Breast epithelium (tissue), 4 donors: ENCODE measurements around the gene RIMBP2. TPM values are rescaled to one million over a fixed set of nuclear protein-coding genes. Genes with fewer than 3 reads are reported as not detected.

Experiments
- DNase-seq, 2 donors: peaks; one replicate each; pipeline ENCODE4 v3.0.0-alpha.2; 2019; ENCODE audit warnings: low spot score in 2 of 2
- H3K27ac ChIP-seq, 2 donors: fragments of 200-600 bp; sonication (generic) in 1 of 2; one replicate each; pipeline ENCODE4 v1.5.1; 2016 to 2019; ENCODE audit warnings: mild to moderate bottlenecking in 1 of 2
- H3K27me3 ChIP-seq, 2 donors: fragments of 200-600 bp; sonication (generic) in 1 of 2; one replicate each; pipeline versions ENCODE4 v1.5.1 to v1.6.0; 2017 to 2019; ENCODE audit warnings: control low read depth in 1 of 2, mild to moderate bottlenecking in 1 of 2
- H3K36me3 ChIP-seq: fragments of 200-600 bp; one replicate; pipeline ENCODE4 v1.5.1; 2019
- H3K4me1 ChIP-seq, 2 donors: fragments of 200-600 bp; sonication (generic); one replicate each; pipeline ENCODE4 v1.5.1; 2016 to 2019; ENCODE audit warnings: control low read depth in 1 of 2
- H3K4me3 ChIP-seq, 3 donors: fragments of 200-600 bp; sonication (generic); 1 replicate in 2 of 3; 2 replicates in 1 of 3; pipeline ENCODE4 v1.5.1; 2016 to 2019; ENCODE audit warnings: mild to moderate bottlenecking in 3 of 3, moderate library complexity in 2 of 3
- H3K9me3 ChIP-seq, 2 donors: fragments of 200-600 bp; sonication (generic) in 1 of 2; one replicate each; pipeline ENCODE4 v1.5.1; 2016 to 2019; ENCODE audit warnings: control low read depth in 1 of 2
- POLR2A ChIP-seq: fragments of 450-650 bp; IDR thresholded peaks from one replicate; pipeline ENCODE4 v1.6.1; 2016; ENCODE audit warnings: antibody characterized with exemption, mild to moderate bottlenecking, moderate library complexity
- POLR2AphosphoS5 ChIP-seq, 3 donors: sonication (generic); formaldehyde crosslinking; IDR thresholded peaks; one replicate each; pipeline ENCODE4 v1.6.1; 2017; ENCODE audit warnings: antibody characterized with exemption in 3 of 3
- intact Hi-C: fragments of 100-400 bp; cut with DNase I; formaldehyde crosslinking; loops from one replicate; pipeline ENCODE4 v1.15.1; 2023; ENCODE audit warnings: low total_unique reads
- total RNA-seq, 3 donors: library from RNA; depleted of rRNA; stranded (reverse); fragments of >200 nt; gene quantifications; one replicate each; pipeline ENCODE4 v1.1.0, GENCODE V29; 2016
- TF ChIP-seq, protein P1 (sequence below), 3 donors: fragments of 450-650 bp; IDR thresholded peaks; one replicate each; pipeline ENCODE4 v1.5.1; 2016 to 2017; ENCODE audit warnings: antibody characterized with exemption in 3 of 3, mild to moderate bottlenecking in 3 of 3, moderate library complexity in 3 of 3

Gene RIMBP2
- total RNA-seq, 3 donors from 2014 or later = under 0.01 to 0.59 (median under 0.01) TPM

DNA sequence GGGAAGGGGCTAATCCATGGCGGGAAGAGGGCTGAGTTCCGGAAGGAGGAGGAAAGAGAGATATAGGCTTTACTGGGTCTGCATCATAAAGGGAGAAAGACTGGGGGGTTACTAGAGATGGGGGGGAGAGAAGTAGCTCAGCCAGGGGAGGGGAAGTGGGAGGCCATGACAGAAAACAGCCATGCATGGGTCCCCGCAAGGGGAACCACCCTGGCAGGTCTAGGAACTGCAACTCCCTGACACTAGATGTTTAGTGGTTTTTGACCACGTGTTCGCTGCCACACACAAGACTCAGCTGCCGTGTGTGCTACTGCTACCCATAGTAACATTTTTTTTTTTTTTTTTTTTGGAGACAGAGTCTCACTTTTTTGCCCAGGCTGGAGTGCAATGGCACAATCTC, 145.0 kb downstream of the RIMBP2 start:
- H3K27ac ChIP-seq = no peak overlapping the region

DNA sequence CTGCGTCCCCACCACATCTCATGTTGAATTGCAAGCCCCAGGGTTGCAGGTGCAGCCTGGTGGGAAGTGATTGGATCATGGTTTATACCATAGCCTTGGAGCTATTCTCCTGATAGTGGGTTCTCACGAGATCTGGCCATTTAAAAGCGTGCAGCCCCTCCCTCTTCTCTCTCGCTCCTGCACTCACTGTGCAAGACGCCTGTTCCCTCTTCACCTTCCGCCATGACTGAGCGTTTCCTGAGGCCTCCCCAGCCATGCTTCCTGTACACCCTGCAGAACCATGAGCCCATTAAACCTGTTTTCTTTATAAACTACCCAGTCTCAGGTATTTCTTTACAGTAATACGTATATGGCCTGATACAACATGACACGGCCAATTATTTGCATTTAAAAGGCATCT, 146.6 kb downstream of the RIMBP2 start:
- no peak for TF ChIP-seq POLR2A
- TF ChIP-seq POLR2AphosphoS5 (IDR thresholded peaks at IDR 0.05) = no peak
- TF ChIP-seq, protein P1, sequence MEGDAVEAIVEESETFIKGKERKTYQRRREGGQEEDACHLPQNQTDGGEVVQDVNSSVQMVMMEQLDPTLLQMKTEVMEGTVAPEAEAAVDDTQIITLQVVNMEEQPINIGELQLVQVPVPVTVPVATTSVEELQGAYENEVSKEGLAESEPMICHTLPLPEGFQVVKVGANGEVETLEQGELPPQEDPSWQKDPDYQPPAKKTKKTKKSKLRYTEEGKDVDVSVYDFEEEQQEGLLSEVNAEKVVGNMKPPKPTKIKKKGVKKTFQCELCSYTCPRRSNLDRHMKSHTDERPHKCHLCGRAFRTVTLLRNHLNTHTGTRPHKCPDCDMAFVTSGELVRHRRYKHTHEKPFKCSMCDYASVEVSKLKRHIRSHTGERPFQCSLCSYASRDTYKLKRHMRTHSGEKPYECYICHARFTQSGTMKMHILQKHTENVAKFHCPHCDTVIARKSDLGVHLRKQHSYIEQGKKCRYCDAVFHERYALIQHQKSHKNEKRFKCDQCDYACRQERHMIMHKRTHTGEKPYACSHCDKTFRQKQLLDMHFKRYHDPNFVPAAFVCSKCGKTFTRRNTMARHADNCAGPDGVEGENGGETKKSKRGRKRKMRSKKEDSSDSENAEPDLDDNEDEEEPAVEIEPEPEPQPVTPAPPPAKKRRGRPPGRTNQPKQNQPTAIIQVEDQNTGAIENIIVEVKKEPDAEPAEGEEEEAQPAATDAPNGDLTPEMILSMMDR (IDR thresholded peaks at IDR 0.05) = no peak
- no peak for DNase-seq
- intact Hi-C loops = no loop called here

More for the DNA sequence above, 145.0 kb downstream of the RIMBP2 start:
- no peak for DNase-seq
- intact Hi-C loops = no loop called here
- H3K4me1 ChIP-seq = no peaks in the 10 kb centered on the region
- no peaks in the 10 kb centered on the region for H3K27me3 ChIP-seq
- H3K4me3 ChIP-seq = no peak overlapping the region
- H3K9me3 ChIP-seq = peaks cover 3 to 29% of the 10 kb centered on the region in 2 donors
- TF ChIP-seq POLR2AphosphoS5 (IDR thresholded peaks at IDR 0.05) (no peak), POLR2A (no peak)
- TF ChIP-seq, protein P1 (IDR thresholded peaks at IDR 0.05) = no peak
- H3K36me3 ChIP-seq = no peaks in the 10 kb centered on the region

DNA sequence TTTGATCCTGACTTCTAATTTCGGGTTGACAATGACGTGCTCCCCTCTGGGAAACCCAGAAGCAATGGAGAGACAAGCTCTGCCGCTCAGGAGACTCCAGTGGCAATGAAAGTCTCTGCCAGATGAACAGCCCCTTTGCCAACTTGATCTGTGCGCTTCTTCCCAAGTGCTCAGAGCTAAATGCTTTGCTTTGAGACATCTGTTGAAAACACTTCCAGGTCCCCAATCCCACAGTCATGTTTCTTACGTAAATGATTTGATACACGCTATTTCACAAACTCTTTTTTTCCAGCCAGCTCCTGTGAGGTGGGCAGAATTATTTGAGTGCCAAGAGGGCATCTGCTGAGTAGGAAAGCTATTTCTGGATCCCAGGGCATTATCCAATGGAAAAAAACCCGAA, 147.6 kb downstream of the RIMBP2 start:
- no peak for TF ChIP-seq POLR2A
- TF ChIP-seq, protein P1 (IDR thresholded peaks at IDR 0.05) = no peak
- TF ChIP-seq POLR2AphosphoS5 (IDR thresholded peaks at IDR 0.05) = no peak
- Histone ChIP-seq H3K9me3 (peaks cover 3 to 34% of the 10 kb centered on the region in 2 donors), H3K27ac (no peak overlapping the region), H3K36me3 (no peaks in the 10 kb centered on the region), H3K27me3 (no peaks in the 10 kb centered on the region), H3K4me1 (no peaks in the 10 kb centered on the region), H3K4me3 (no peak overlapping the region)
- intact Hi-C loops = no loop called here
- DNase-seq = no peak

More for the DNA sequence above, 146.6 kb downstream of the RIMBP2 start:
- H3K4me1 ChIP-seq = no peaks in the 10 kb centered on the region
- no peak overlapping the region for H3K27ac ChIP-seq
- peaks cover 3 to 30% of the 10 kb centered on the region in 2 donors for H3K9me3 ChIP-seq
- H3K4me3 ChIP-seq = no peak overlapping the region
- H3K36me3 ChIP-seq = no peaks in the 10 kb centered on the region
- H3K27me3 ChIP-seq = no peaks in the 10 kb centered on the region

DNA sequence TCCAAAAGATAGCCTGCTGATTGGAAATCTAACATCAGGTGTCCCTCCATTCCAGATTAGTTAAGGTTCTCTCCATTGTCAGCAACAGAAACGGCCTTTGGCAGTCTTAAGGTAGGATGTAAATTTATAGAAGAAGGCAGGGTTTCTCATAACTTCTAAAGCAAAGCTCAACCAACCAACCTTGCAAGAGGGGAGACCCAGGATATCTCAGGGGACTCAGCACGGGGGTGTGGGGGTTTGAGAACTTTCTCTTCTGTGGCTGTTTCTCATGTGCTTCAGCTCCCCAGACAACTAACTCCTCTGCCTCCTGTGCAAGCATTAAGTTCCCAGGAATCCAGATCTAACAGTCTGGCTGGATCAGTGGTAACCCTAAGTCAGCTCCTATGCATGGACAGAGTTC, 148.1 kb downstream of the RIMBP2 start:
- no peak for DNase-seq
- no peak overlapping the region for H3K4me3 ChIP-seq
- intact Hi-C loops = no loop called here
- peaks cover 3 to 34% of the 10 kb centered on the region in 2 donors for H3K9me3 ChIP-seq
- no peaks in the 10 kb centered on the region for H3K27me3 ChIP-seq
- H3K4me1 ChIP-seq = no peaks in the 10 kb centered on the region
- H3K27ac ChIP-seq = no peak overlapping the region
- H3K36me3 ChIP-seq = no peaks in the 10 kb centered on the region
- no peak for TF ChIP-seq POLR2A
- no peak for TF ChIP-seq POLR2AphosphoS5 (IDR thresholded peaks at IDR 0.05)

DNA sequence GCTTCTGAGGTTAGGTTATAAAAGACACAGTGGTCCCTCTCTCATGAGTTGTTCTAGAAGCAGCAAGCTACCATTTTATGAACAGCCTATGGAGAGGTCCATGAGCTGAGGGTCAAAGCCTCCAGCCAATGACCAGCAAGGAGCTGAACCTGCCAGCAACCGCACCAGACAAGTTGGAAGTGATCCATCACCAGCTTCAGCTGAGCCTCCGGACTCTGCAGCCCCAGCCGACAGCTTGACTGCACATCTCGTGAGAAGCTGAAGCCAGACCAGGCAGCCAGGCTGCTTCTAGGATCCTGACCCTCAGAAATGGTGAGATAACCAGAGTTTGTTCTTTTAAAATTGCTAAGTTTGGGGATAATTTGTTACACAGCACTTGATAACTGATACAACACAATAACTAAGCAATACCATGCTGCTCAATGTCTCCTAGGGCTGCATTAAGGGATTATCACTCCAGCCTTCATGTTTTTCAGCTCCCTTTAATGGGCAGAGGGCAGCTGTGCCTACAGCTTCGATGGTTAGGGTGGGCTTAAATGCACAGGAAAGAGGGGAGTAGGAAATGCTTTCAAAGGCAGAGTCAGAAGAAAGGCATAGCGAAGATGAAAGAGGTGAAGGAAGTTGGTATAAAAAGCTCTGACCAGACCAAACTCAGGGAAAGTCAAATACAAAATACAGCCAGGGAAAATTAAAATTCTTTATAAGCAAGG, 149.5 kb downstream of the RIMBP2 start:
- Histone ChIP-seq H3K27me3 (no peaks in the 10 kb centered on the region), H3K9me3 (peaks cover 3 to 34% of the 10 kb centered on the region in 2 donors), H3K27ac (no peak overlapping the region), H3K4me1 (no peaks in the 10 kb centered on the region), H3K36me3 (no peaks in the 10 kb centered on the region), H3K4me3 (no peak overlapping the region)
- intact Hi-C loops = no loop called here
- TF ChIP-seq POLR2AphosphoS5 (IDR thresholded peaks at IDR 0.05) = no peak
- DNase-seq = no peak

DNA sequence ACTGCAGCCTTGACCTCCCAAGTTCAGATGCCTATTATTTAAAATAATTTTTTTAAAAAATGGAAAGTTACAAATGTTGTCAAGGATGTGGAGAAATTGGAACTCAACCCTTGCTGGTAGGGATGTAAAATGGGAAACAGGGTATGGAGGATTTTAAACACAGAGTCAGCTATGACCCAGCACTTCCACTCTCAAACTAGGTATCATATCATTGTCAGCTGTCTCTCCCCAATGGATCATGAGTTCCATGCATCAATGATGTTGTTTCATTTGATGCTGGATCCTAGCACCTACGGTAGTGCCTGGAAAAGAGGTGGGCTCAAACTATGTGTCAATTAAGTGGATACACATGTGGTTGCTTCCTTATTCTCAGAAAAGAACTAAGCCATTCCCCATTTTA, 150.9 kb downstream of the RIMBP2 start:
- Histone ChIP-seq H3K4me1 (no peaks in the 10 kb centered on the region), H3K27ac (no peak overlapping the region), H3K27me3 (no peaks in the 10 kb centered on the region), H3K9me3 (peaks cover 3 to 31% of the 10 kb centered on the region in 2 donors), H3K4me3 (no peak overlapping the region), H3K36me3 (no peaks in the 10 kb centered on the region)
- intact Hi-C loops = no loop called here
- DNase-seq = no peak
- TF ChIP-seq POLR2AphosphoS5 (IDR thresholded peaks at IDR 0.05) (no peak), POLR2A (no peak)
- TF ChIP-seq, protein P1 (IDR thresholded peaks at IDR 0.05) = no peak
